PFSK-1 (cell line): Measurements from ENCODE around the gene EIF4G1.

Source experiments
- FOXP2 ChIP-seq: optimal IDR thresholded peaks from 2 replicates; pipeline ENCODE3; 2011; ENCODE audit warnings: borderline replicate concordance, control low read depth, inconsistent platforms; ENCODE audit not compliant: insufficient read depth; ENCODE audit errors: extremely low read length, extremely low read depth
- POLR2AphosphoS5 ChIP-seq: IDR thresholded peaks from 2 replicates; pipeline ENCODE4 v1.6.1; 2012; ENCODE audit warnings: low read depth, mild to moderate bottlenecking, control low read depth, low read length, moderate library complexity
- SIN3A ChIP-seq: IDR thresholded peaks from 2 replicates; pipeline ENCODE4 v1.6.1; 2012; ENCODE audit warnings: mild to moderate bottlenecking, low read length, moderate library complexity, borderline replicate concordance; ENCODE audit not compliant: insufficient read depth
- TAF1 ChIP-seq: IDR thresholded peaks from 2 replicates; pipeline ENCODE4 v1.6.1; 2012; ENCODE audit warnings: low read length, control low read depth, borderline replicate concordance; ENCODE audit not compliant: insufficient read depth
- TF ChIP-seq, protein P1 (sequence below), 2 experiments: IDR thresholded peaks; 2 replicates each; pipeline versions ENCODE4 v1.6.1 to v1.8.0; 2011 to 2012; ENCODE audit warnings: low read depth in 2 of 2, low read length in 2 of 2, control low read depth in 1 of 2, inconsistent platforms in 1 of 2, mild to moderate bottlenecking in 1 of 2, moderate library complexity in 1 of 2; ENCODE audit not compliant: insufficient read depth in 1 of 2

The EIF4G1 gene

GRCh38 chr3:184277366-184277765, 37.0 kb upstream of the EIF4G1 start:
- no peak for TF ChIP-seq SIN3A
- no peak for TF ChIP-seq POLR2AphosphoS5

DNA sequence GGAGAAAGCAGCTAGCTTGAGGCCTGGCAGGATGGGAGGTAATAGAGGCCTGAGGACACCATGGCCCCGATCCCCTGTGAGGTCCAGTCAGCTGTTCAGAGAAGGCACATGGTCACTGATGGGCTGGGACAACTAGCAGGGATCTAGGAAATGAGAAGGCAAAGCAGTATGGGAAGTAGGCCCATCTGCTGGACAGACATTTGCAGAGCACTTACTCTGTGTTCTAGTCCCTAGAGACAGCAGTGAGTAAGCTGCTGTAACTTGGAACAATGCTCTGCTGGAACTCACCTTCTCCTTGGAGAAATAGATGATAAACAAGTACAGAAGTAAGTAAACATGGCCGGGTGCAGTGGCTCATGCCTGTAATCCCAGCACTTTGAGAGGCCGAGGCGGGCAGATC, 31.5 kb upstream of the EIF4G1 start:
- TF ChIP-seq, protein P1, sequence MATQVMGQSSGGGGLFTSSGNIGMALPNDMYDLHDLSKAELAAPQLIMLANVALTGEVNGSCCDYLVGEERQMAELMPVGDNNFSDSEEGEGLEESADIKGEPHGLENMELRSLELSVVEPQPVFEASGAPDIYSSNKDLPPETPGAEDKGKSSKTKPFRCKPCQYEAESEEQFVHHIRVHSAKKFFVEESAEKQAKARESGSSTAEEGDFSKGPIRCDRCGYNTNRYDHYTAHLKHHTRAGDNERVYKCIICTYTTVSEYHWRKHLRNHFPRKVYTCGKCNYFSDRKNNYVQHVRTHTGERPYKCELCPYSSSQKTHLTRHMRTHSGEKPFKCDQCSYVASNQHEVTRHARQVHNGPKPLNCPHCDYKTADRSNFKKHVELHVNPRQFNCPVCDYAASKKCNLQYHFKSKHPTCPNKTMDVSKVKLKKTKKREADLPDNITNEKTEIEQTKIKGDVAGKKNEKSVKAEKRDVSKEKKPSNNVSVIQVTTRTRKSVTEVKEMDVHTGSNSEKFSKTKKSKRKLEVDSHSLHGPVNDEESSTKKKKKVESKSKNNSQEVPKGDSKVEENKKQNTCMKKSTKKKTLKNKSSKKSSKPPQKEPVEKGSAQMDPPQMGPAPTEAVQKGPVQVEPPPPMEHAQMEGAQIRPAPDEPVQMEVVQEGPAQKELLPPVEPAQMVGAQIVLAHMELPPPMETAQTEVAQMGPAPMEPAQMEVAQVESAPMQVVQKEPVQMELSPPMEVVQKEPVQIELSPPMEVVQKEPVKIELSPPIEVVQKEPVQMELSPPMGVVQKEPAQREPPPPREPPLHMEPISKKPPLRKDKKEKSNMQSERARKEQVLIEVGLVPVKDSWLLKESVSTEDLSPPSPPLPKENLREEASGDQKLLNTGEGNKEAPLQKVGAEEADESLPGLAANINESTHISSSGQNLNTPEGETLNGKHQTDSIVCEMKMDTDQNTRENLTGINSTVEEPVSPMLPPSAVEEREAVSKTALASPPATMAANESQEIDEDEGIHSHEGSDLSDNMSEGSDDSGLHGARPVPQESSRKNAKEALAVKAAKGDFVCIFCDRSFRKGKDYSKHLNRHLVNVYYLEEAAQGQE (IDR thresholded peaks at IDR 0.05; ENCODE audit: insufficient read depth in 1 of 2, low read depth in 2 of 2, low read length in 2 of 2): no peak
- TF ChIP-seq FOXP2 (no peak), SIN3A (no peak), POLR2AphosphoS5 (no peak), TAF1 (no peak)

DNA sequence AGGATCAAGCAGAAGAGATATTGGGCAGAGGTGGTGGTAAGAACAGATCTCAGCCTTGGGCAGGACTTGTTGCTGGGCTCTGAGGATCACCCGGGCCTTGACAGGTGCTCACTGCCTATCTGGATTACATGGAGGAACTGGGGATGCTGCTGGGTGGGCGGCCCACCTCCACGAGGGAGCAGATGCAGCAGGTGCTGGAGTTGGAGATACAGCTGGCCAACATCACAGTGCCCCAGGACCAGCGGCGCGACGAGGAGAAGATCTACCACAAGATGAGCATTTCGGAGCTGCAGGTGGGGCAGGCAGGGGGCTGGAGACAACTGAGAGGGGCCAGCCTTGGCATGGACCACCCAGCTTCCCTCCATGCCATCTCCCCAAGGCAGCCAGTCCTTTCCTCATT, 30.7 kb upstream of the EIF4G1 start:
- TF ChIP-seq POLR2AphosphoS5: no peak
- TF ChIP-seq, protein P1 (IDR thresholded peaks at IDR 0.05; ENCODE audit: insufficient read depth in 1 of 2, low read depth in 2 of 2, low read length in 2 of 2): no peak

DNA sequence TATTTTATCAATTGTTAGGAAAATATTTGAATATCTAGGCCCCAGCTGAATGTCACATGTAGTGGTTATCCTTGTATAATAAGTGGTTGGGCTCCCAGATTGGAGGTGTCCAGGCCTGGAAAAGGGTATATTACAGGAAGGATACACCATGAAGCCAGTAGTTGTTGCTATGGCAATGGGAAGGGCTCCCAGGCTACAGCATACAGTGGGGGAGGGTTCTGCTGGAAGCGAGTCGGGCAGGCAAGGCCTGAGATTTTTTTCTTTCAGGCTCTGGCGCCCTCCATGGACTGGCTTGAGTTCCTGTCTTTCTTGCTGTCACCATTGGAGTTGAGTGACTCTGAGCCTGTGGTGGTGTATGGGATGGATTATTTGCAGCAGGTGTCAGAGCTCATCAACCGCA, 29.7 kb upstream of the EIF4G1 start:
- TF ChIP-seq TAF1 (no peak), POLR2AphosphoS5 (no peak), SIN3A (no peak), FOXP2 (no peak)
- TF ChIP-seq, protein P1 (IDR thresholded peaks at IDR 0.05; ENCODE audit: insufficient read depth in 1 of 2, low read depth in 2 of 2, low read length in 2 of 2): no peak

DNA sequence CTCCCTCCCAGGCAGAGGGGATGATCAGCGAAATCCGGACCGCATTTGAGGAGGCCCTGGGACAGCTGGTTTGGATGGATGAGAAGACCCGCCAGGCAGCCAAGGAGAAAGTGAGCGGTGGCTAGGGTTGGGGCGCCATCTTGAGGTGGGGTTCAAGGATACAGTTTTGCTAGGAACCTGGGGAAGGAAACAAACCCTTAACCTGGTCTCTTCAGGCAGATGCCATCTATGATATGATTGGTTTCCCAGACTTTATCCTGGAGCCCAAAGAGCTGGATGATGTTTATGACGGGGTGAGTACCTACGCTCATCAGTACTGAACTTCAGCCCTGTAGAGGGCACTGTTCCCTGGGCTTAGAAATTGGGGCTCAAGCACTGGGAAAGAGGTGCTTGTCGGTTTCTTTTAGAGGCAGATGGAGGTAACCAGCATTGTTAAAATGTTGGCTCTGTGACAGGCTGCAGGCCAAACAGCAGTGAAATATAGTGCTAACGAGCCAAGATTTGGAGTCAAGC, 24.9 kb upstream of the EIF4G1 start:
- TF ChIP-seq SIN3A (no peak), FOXP2 (no peak), POLR2AphosphoS5 (no peak), TAF1 (no peak)
- TF ChIP-seq, protein P1 (IDR thresholded peaks at IDR 0.05; ENCODE audit: insufficient read depth in 1 of 2, low read depth in 2 of 2, low read length in 2 of 2): no peak
